Activated CD4-positive, CD25-positive, alpha-beta regulatory T cell (primary cell): ENCODE measurements around the gene PTPN23.

Experiments used
- DNase-seq, 4 experiments: peaks; one replicate each; lab custom pipeline; 2025; lab: John Stamatoyannopoulos, UW

The PTPN23 gene

GRCh38 chr3:47405820-47406761 is 25.3 kb downstream of the PTPN23 start:
- DNase-seq: no peak

GRCh38 chr3:47406762-47407149 is 25.9 kb downstream of the PTPN23 start:
- DNase-seq: no peak

GRCh38 chr3:47407237-47407636 is 26.4 kb downstream of the PTPN23 start:
- DNase-seq: no peak

- DNase-seq: no peak
These were observed 27.3 kb downstream of the PTPN23 start for GRCh38 chr3:47407896-47408838.

GRCh38 chr3:47408839-47409229 is 28.0 kb downstream of the PTPN23 start:
- no peak for DNase-seq

- no peak for DNase-seq
These were observed 28.5 kb downstream of the PTPN23 start for GRCh38 chr3:47409284-47409683.

GRCh38 chr3:47409688-47410416 is 29.0 kb downstream of the PTPN23 start:
- DNase-seq: no peak

GRCh38 chr3:47410417-47410720 is 29.5 kb downstream of the PTPN23 start:
- no peak for DNase-seq

GRCh38 chr3:47410801-47411646 is 30.2 kb downstream of the PTPN23 start:
- no peak for DNase-seq

- DNase-seq: no peak
These were observed 31.1 kb downstream of the PTPN23 start for GRCh38 chr3:47411696-47412452.

GRCh38 chr3:47412453-47412756 is 31.6 kb downstream of the PTPN23 start:
- DNase-seq: no peak

GRCh38 chr3:47412842-47413520 is 32.2 kb downstream of the PTPN23 start:
- DNase-seq: no peak

- DNase-seq: no peak
These were observed 32.9 kb downstream of the PTPN23 start for GRCh38 chr3:47413751-47414150.

- no peak for DNase-seq
These were observed 33.3 kb downstream of the PTPN23 start for GRCh38 chr3:47414161-47414564.

- no peak for DNase-seq
These were observed 34.1 kb downstream of the PTPN23 start for GRCh38 chr3:47414666-47415587.

GRCh38 chr3:47416041-47416440 is 35.2 kb downstream of the PTPN23 start:
- no peak for DNase-seq

- DNase-seq: no peak
These were observed 37.6 kb downstream of the PTPN23 start for GRCh38 chr3:47418167-47419082.
